ENCODE measurements around the gene CRTC2.
"Not testable (repeated sequence)": the region's sequence is repeated elsewhere in the genome, so short reads cannot be mapped to it uniquely, and the experiment has no call there.

DNA sequence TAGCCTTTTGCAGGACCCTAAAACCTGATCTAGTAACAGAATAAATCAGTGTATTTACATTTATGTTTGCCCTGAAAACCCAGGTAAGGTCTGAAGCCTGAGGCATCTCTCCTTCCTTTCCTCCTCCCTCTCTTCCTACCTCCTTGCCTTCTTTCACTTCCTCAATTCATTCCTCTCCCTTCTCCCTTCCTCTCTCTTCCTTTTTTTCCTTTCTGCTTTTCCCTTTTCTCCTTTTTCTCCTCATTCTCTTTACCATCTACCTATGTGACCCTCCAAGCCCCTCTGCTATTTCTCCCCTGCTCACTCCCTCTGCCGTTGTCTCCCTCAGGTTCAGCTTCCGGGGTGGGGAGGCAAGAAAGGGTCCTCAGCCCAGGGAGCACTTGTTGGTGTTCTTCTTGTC lies 23.3 kb upstream of the CRTC2 start:
- TF ChIP-seq SNAI2 (CRISPR knock-in tag; IDR thresholded peaks at IDR 0.05); CSDC2 (CRISPR knock-in tag; IDR thresholded peaks at IDR 0.05); ZFP3 (CRISPR knock-in tag; IDR thresholded peaks at IDR 0.05); RARB (CRISPR knock-in tag; IDR thresholded peaks at IDR 0.05); ZC3H10 (CRISPR knock-in tag; IDR thresholded peaks at IDR 0.05); TSHZ2 (CRISPR knock-in tag; IDR thresholded peaks at IDR 0.05); ZNF8 (CRISPR knock-in tag; IDR thresholded peaks at IDR 0.05); BACH2 (CRISPR knock-in tag; IDR thresholded peaks at IDR 0.05; ENCODE audit: borderline replicate concordance): not testable (repeated sequence)
